HepG2 (cell line): ENCODE measurements around the gene PSMD6. TPM values are rescaled to one million over a fixed set of nuclear protein-coding genes. Genes with fewer than 3 reads are reported as not detected.

Source experiments
- ATAC-seq: fragments of 200-7000 bp; cut with Tn5 transposase; 3 replicates; pipeline ENCODE4 v1.9.1; 2020; ENCODE audit warnings: mild to moderate bottlenecking, moderate library complexity
- BruUV-seq: library from RNA; stranded (reverse); fragments of 400-500 nt; replicated peaks from 2 replicates; lab custom pipeline; 2021; lab: Mats Ljungman, UMichigan
- CTCF ChIA-PET: fragments of 300-600 bp; formaldehyde crosslinking; extraction: SDS; loops from one replicate; lab custom pipeline; 2021; ENCODE audit warnings: low total read pairs, inconsistent platforms, low intra/inter-chr PET ratio; lab: Yijun Ruan, JAX
- POLR2A ChIA-PET: fragments of 350-600 bp; sonication (Branson Sonifier 250); formaldehyde crosslinking; loops from one replicate; lab custom pipeline; 2020; ENCODE audit warnings: antibody characterized with exemption, inconsistent platforms; lab: Yijun Ruan, JAX
- DNase-seq: peaks from one replicate; pipeline ENCODE4 v3.0.0-alpha.2; 2015; ENCODE audit warnings: low spot score
- FAIRE-seq: peaks from 3 replicates; lab custom pipeline; 2011; peaks lifted over from hg19 to GRCh38; lab: Jason Lieb, UNC
- H2AFZ ChIP-seq: one replicate; pipeline ENCODE4 v1.6.1; 2011; ENCODE audit warnings: low read length, inconsistent platforms
- H3K27ac ChIP-seq: fragments of 300-600 bp; 3 replicates; pipeline ENCODE4 v1.8.0; 2011; ENCODE audit warnings: mixed run types, mild to moderate bottlenecking, mixed read lengths, low read length, inconsistent platforms; ENCODE audit not compliant: insufficient read depth; ENCODE audit errors: extremely low read length
- H3K27me3 ChIP-seq, 2 experiments: fragments of 200-600 bp in 1 of 2; 2 replicates in 1 of 2; 3 replicates in 1 of 2; pipeline versions ENCODE4 v1.6.0 to v1.8.0; 2011; ENCODE audit warnings: low read length in 2 of 2, mild to moderate bottlenecking in 2 of 2, moderate library complexity in 2 of 2, inconsistent platforms in 1 of 2; ENCODE audit not compliant: insufficient read depth in 2 of 2, control insufficient read depth in 1 of 2
- H3K36me3 ChIP-seq, 2 experiments: fragments of 200-600 bp in 1 of 2; replicated peaks in 1 of 2; 2 replicates in 1 of 2; 3 replicates in 1 of 2; pipeline versions ENCODE4 v1.5.1 to v1.8.0; 2011; ENCODE audit warnings: low read length in 2 of 2, inconsistent platforms in 1 of 2; ENCODE audit not compliant: insufficient read depth in 2 of 2, control insufficient read depth in 1 of 2
- H3K4me1 ChIP-seq: 2 replicates; pipeline ENCODE4 v1.5.1; 2012; ENCODE audit warnings: low read length, inconsistent platforms; ENCODE audit not compliant: insufficient read depth
- H3K4me2 ChIP-seq: 2 replicates; pipeline ENCODE4 v1.6.0; 2011; ENCODE audit warnings: low read depth, low read length, inconsistent platforms
- H3K4me3 ChIP-seq, 3 experiments: fragments of 200-600 bp in 1 of 3; sonication (generic), shearing (Covaris generic) in 1 of 3; replicated peaks in 1 of 3; 2 replicates each; pipeline ENCODE4 v1.5.1; 2011 to 2016; ENCODE audit warnings: low read length in 3 of 3, inconsistent platforms in 2 of 3, low read depth in 2 of 3, mild to moderate bottlenecking in 2 of 3, control low read depth in 1 of 3, mixed read lengths in 1 of 3; ENCODE audit not compliant: insufficient read depth in 1 of 3
- H3K79me2 ChIP-seq: one replicate; pipeline ENCODE4 v1.6.1; 2011; ENCODE audit warnings: low read length, inconsistent platforms; ENCODE audit not compliant: insufficient read depth
- H3K9ac ChIP-seq: 2 replicates; pipeline ENCODE4 v1.6.0; 2011; ENCODE audit warnings: mild to moderate bottlenecking, low read depth, low read length, inconsistent platforms; ENCODE audit not compliant: insufficient read depth
- H3K9me3 ChIP-seq: 2 replicates; pipeline ENCODE4 v1.5.1; 2012; ENCODE audit warnings: mild to moderate bottlenecking, low read length
- H4K20me1 ChIP-seq: 2 replicates; pipeline ENCODE4 v1.6.0; 2011; ENCODE audit warnings: inconsistent platforms, mild to moderate bottlenecking, low read length, moderate library complexity; ENCODE audit not compliant: insufficient read depth
- CHCHD3 ChIP-seq: sonication (generic); formaldehyde crosslinking; IDR thresholded peaks from 2 replicates; pipeline ENCODE4 v1.8.0; 2022; ENCODE audit warnings: mild to moderate bottlenecking, missing genetic modification reagents, moderate library complexity
- GATAD2A ChIP-seq: IDR thresholded peaks from 2 replicates; pipeline ENCODE4 v1.6.1; 2016
- GPBP1L1 ChIP-seq: sonication (generic); formaldehyde crosslinking; IDR thresholded peaks from 2 replicates; pipeline ENCODE4 v1.5.0; 2020; ENCODE audit warnings: mild to moderate bottlenecking, missing genetic modification reagents
- HOXA9 ChIP-seq: sonication (generic); formaldehyde crosslinking; IDR thresholded peaks from 2 replicates; pipeline ENCODE4 v1.8.1; 2022; ENCODE audit warnings: missing genetic modification reagents, mild to moderate bottlenecking, moderate library complexity, borderline replicate concordance
- KDM3A ChIP-seq: IDR thresholded peaks from 2 replicates; pipeline ENCODE4 v1.6.1; 2018; ENCODE audit warnings: low read depth, missing compliant biosample characterization
- KLF15 ChIP-seq: sonication (generic); formaldehyde crosslinking; IDR thresholded peaks from 2 replicates; pipeline ENCODE4 v1.8.1; 2023; ENCODE audit warnings: borderline replicate concordance, mild to moderate bottlenecking, inconsistent platforms, missing genetic modification reagents, mixed read lengths
- MEIS2 ChIP-seq: sonication (generic); formaldehyde crosslinking; IDR thresholded peaks from 2 replicates; pipeline ENCODE4 v1.9.0; 2021; ENCODE audit warnings: mild to moderate bottlenecking, missing genetic modification reagents
- MXD3 ChIP-seq: IDR thresholded peaks from 2 replicates; pipeline ENCODE4 v1.6.1; 2016; ENCODE audit warnings: mild to moderate bottlenecking, missing biosample characterization, missing genetic modification reagents
- NR1H2 ChIP-seq: sonication (generic); formaldehyde crosslinking; IDR thresholded peaks from 2 replicates; pipeline ENCODE4 v1.8.1; 2022; ENCODE audit warnings: low read depth, missing genetic modification reagents, borderline replicate concordance
- SAFB2 ChIP-seq: sonication (generic); formaldehyde crosslinking; IDR thresholded peaks from 2 replicates; pipeline ENCODE4 v1.5.1; 2020; ENCODE audit warnings: missing genetic modification reagents, low read depth, mild to moderate bottlenecking, borderline replicate concordance
- SOX13 ChIP-seq, 3 experiments: fragments of 450-650 bp in 1 of 3; sonication (generic) in 1 of 3; formaldehyde crosslinking in 1 of 3; IDR thresholded peaks in 2 of 3; conservative IDR thresholded peaks in 1 of 3; 2 replicates each; pipeline versions ENCODE4 v1.5.0 to v1.6.1; 2016 to 2020; ENCODE audit warnings: antibody characterized with exemption in 1 of 3, mild to moderate bottlenecking in 1 of 3, missing compliant biosample characterization in 1 of 3, missing genetic modification reagents in 1 of 3, moderate library complexity in 1 of 3
- SOX5 ChIP-seq: IDR thresholded peaks from 2 replicates; pipeline ENCODE4 v1.6.1; 2016; ENCODE audit warnings: borderline replicate concordance
- ZFP36 ChIP-seq: fragments of 150-350 bp; IDR thresholded peaks from 2 replicates; pipeline ENCODE4 v1.6.1; 2018; ENCODE audit warnings: borderline replicate concordance, low read length, low read depth; ENCODE audit not compliant: partially characterized antibody
- ZNF274 ChIP-seq: sonication (generic); formaldehyde crosslinking; IDR thresholded peaks from 2 replicates; pipeline ENCODE4 v1.5.1; 2020; ENCODE audit warnings: mild to moderate bottlenecking, missing genetic modification reagents
- ZNF547 ChIP-seq: sonication (generic); formaldehyde crosslinking; IDR thresholded peaks from 2 replicates; pipeline ENCODE4 v1.5.1; 2020; ENCODE audit warnings: mild to moderate bottlenecking, missing genetic modification reagents
- ZNF678 ChIP-seq: sonication (generic); formaldehyde crosslinking; IDR thresholded peaks from 2 replicates; pipeline ENCODE4 v1.4.0; 2020; ENCODE audit warnings: mild to moderate bottlenecking, missing genetic modification reagents
- ZNF775 ChIP-seq: sonication (generic); formaldehyde crosslinking; IDR thresholded peaks from 2 replicates; pipeline ENCODE4 v1.4.0; 2020; ENCODE audit warnings: missing genetic modification reagents, mild to moderate bottlenecking, moderate library complexity, borderline replicate concordance
- WGBS: methylation state at CpG from one replicate; pipeline ENCODE4 v1.1.6; 2017; ENCODE audit warnings: low lambda C conversion rate; 5-methylcytosine and 5-hydroxymethylcytosine counted together
- in situ Hi-C: cut with HindIII; loops from 2 replicates; pipeline ENCODE4 v1.10.0; 2017; ENCODE audit warnings: low pct_unique_long_range_greater_than_20kb; ENCODE audit not compliant: extremely low pct_ligation_motif_present
- intact Hi-C: fragments of 100-400 bp; cut with micrococcal nuclease; formaldehyde crosslinking; loops from one replicate; pipeline ENCODE4 v1.10.0; 2022; ENCODE audit not compliant: unreplicated experiment
- polyA plus RNA-seq, 8 experiments: library from polyadenylated mRNA; depleted of rRNA in 3 of 8; stranded (reverse) in 7 of 8; unstranded in 1 of 8; fragments of >200 nt; fragmentation: Illumina TruSeq in 4 of 8; extraction: Trizol in 4 of 8; gene quantifications; 2 replicates each; pipeline versions ENCODE4 v1.2.1 to v1.2.3, GENCODE V29; 2011 to 2016; ENCODE audit warnings: low read depth in 4 of 8, missing spikeins in 1 of 8, mixed read lengths in 1 of 8; ENCODE audit not compliant: insufficient read depth in 1 of 8
- total RNA-seq, 5 experiments: library from RNA; depleted of rRNA; stranded (reverse); fragments of >200 nt; fragmentation: Illumina TruSeq; extraction: Trizol; gene quantifications; 2 replicates each; pipeline ENCODE4 v1.2.3, GENCODE V29; 2016; ENCODE audit warnings: low read depth in 1 of 5

PSMD6 gene
- total and polyA plus RNA-seq, 2 of the 13 experiments (the other 11 are each of a cell fraction or from before 2014, with no cell fraction given), result 36.8 to 117 TPM

- Histone ChIP-seq H3K9ac (no peak overlapping the region), H3K9me3 (no peaks in the 10 kb centered on the region), H3K79me2 (no peaks in the 10 kb centered on the region), H4K20me1 (no peaks in the 10 kb centered on the region), H3K27ac (no peak overlapping the region), H3K4me2 (no peak overlapping the region), H2AFZ (no peak overlapping the region), H3K4me3 (no peak overlapping the region)
- intact Hi-C loops, result no loop called here
- CTCF ChIA-PET, result no interaction called here
- FAIRE-seq (no peak), ATAC-seq (no peak)
- WGBS, result 19% methylated on average over 3 of the region's 3 CpGs
- TF ChIP-seq CHCHD3, result no peak
- no peak for TF ChIP-seq ZNF274 (CRISPR knock-in tag)
- no peak for TF ChIP-seq ZFP36
- no peak for TF ChIP-seq SOX13 (IDR thresholded peaks at IDR 0.05)
- no peak for TF ChIP-seq SOX13 (CRISPR knock-in tag; conservative IDR thresholded peaks at IDR 0.05 in 1 of 2, IDR thresholded peaks at IDR 0.05 in 1 of 2)
- TF ChIP-seq KLF15, result no peak
- no peak for TF ChIP-seq GPBP1L1 (CRISPR knock-in tag)
- no peak for TF ChIP-seq ZNF678 (CRISPR knock-in tag)
- TF ChIP-seq, all 625 proteins: peak for 0
- no peaks in the 10 kb centered on the region for H3K4me1 ChIP-seq
- no peak for DNase-seq
- in situ Hi-C loops, result no loop called here
- 0 out of 5 replicates have a peak, but pooled peaks cover 0 to 4% of the 10 kb centered on the region in 2 experiments for H3K27me3 ChIP-seq
- POLR2A ChIA-PET, result no interaction called here
- H3K36me3 ChIP-seq, result no peaks in the 10 kb centered on the region
- BruUV-seq, result no TSS peak
These were observed 25.8 kb upstream of the PSMD6 start for GRCh38 chr3:64049136-64049535.

GRCh38 chr3:64048631-64049061, 25.4 kb upstream of the PSMD6 start:
- 2% methylated on average over 3 of the region's 3 CpGs for WGBS
- ChIA-PET CTCF (no interaction called here), POLR2A (no interaction called here)
- no peaks in the 10 kb centered on the region for H3K4me1 ChIP-seq
- ATAC-seq (no peak), FAIRE-seq (no peak), DNase-seq (no peak)
- H2AFZ ChIP-seq, result no peak overlapping the region
- H3K27me3 ChIP-seq, result 0 out of 5 replicates have a peak, but pooled peaks cover 0 to 4% of the 10 kb centered on the region in 2 experiments
- no peaks in the 10 kb centered on the region for H3K79me2 ChIP-seq
- no peaks in the 10 kb centered on the region for H4K20me1 ChIP-seq
- H3K27ac ChIP-seq, result no peak overlapping the region
- H3K36me3 ChIP-seq, result no peaks in the 10 kb centered on the region
- in situ Hi-C loops (no loop called here), intact Hi-C loops (no loop called here)
- no peak overlapping the region for H3K4me2 ChIP-seq
- H3K9me3 ChIP-seq, result no peaks in the 10 kb centered on the region
- H3K9ac ChIP-seq, result no peak overlapping the region
- no peak overlapping the region for H3K4me3 ChIP-seq
- TF ChIP-seq NR1H2 (CRISPR knock-in tag) (no peak), ZNF547 (CRISPR knock-in tag) (no peak), SOX5 (CRISPR knock-in tag) (no peak), MXD3 (CRISPR knock-in tag) (no peak), HOXA9 (CRISPR knock-in tag) (no peak), GATAD2A (CRISPR knock-in tag) (no peak), MEIS2 (CRISPR knock-in tag) (no peak), KDM3A (no peak), ZNF775 (CRISPR knock-in tag) (no peak), SAFB2 (no peak)
- TF ChIP-seq, all 625 proteins: peak for 0
- BruUV-seq, result no TSS peak
